Activated CD8-positive, alpha-beta memory T cell treated with anti-CD3 and anti-CD28 coated beads for 1 hour (primary cell): ENCODE results near the gene ADGRD1.

Experiments
- DNase-seq, 2 donors: peaks; one replicate each; pipeline ENCODE4 v3.0.0-alpha.2; 2020; ENCODE audit warnings: low read depth in 1 of 2; ENCODE audit errors: extremely low read depth in 1 of 2

ADGRD1 gene

GRCh38 chr12:131052063-131052781, 98.5 kb downstream of the ADGRD1 start:
- DNase-seq: no peak

- no peak for DNase-seq
Measured at GRCh38 chr12:131052929-131053328, 99.2 kb downstream of the ADGRD1 start.

- DNase-seq: no peak
Measured at GRCh38 chr12:131053567-131053966, 99.9 kb downstream of the ADGRD1 start.

- no peak for DNase-seq
Measured at GRCh38 chr12:131054345-131055092, 100.8 kb downstream of the ADGRD1 start.

GRCh38 chr12:131055093-131055465, 101.4 kb downstream of the ADGRD1 start:
- DNase-seq: no peak

- DNase-seq: no peak
Measured at GRCh38 chr12:131055596-131056233, 102.0 kb downstream of the ADGRD1 start.

GRCh38 chr12:131056626-131057025, 102.9 kb downstream of the ADGRD1 start:
- no peak for DNase-seq

GRCh38 chr12:131057211-131057721, 103.6 kb downstream of the ADGRD1 start:
- no peak for DNase-seq

GRCh38 chr12:131057722-131058515, 104.2 kb downstream of the ADGRD1 start:
- DNase-seq: no peak

GRCh38 chr12:131058700-131059099, 105.0 kb downstream of the ADGRD1 start:
- no peak for DNase-seq

GRCh38 chr12:131060011-131060703, 106.5 kb downstream of the ADGRD1 start:
- DNase-seq: no peak

GRCh38 chr12:131061041-131061806, 107.5 kb downstream of the ADGRD1 start:
- no peak for DNase-seq

- no peak for DNase-seq
Measured at GRCh38 chr12:131063413-131063812, 109.7 kb downstream of the ADGRD1 start.

GRCh38 chr12:131063960-131064359, 110.3 kb downstream of the ADGRD1 start:
- DNase-seq: no peak

GRCh38 chr12:131065279-131065678, 111.6 kb downstream of the ADGRD1 start:
- DNase-seq: no peak

- DNase-seq: no peak
Measured at GRCh38 chr12:131065801-131066200, 112.1 kb downstream of the ADGRD1 start.

- no peak for DNase-seq
Measured at GRCh38 chr12:131066207-131066885, 112.6 kb downstream of the ADGRD1 start.

- DNase-seq: no peak
Measured at GRCh38 chr12:131066886-131067490, 113.3 kb downstream of the ADGRD1 start.
